HG03103 (cell line): ENCODE measurements around the gene ULBP3.
"Not testable (repeated sequence)": the region's sequence is repeated elsewhere in the genome, so short reads cannot be mapped to it uniquely, and the experiment has no call there.

Experiments
- ATAC-seq: cut with Tn5 transposase; IDR thresholded peaks from one replicate; pipeline ENCODE4 v1.9.1; 2021; ENCODE audit warnings: low read depth; ENCODE audit not compliant: unreplicated experiment

The ULBP3 gene

GRCh38 chr6:150078788-150079187, 9.9 kb upstream of the ULBP3 start:
- no peak for ATAC-seq

GRCh38 chr6:150076196-150076893, 7.4 kb upstream of the ULBP3 start:
- ATAC-seq, result no peak

GRCh38 chr6:150075034-150075421, 6.1 kb upstream of the ULBP3 start:
- ATAC-seq, result no peak

- not testable (repeated sequence) for ATAC-seq
Observed at GRCh38 chr6:150074396-150075033, 5.6 kb upstream of the ULBP3 start.

GRCh38 chr6:150072201-150072600, 3.3 kb upstream of the ULBP3 start:
- ATAC-seq, result no peak

- ATAC-seq, result no peak
Observed at GRCh38 chr6:150070236-150070818, 1.4 kb upstream of the ULBP3 start.

GRCh38 chr6:150069706-150070105, 785 bp upstream of the ULBP3 start:
- no peak for ATAC-seq

GRCh38 chr6:150068151-150068550, 770 bp downstream of the ULBP3 start:
- no peak for ATAC-seq

GRCh38 chr6:150065083-150065482, 3.8 kb downstream of the ULBP3 start:
- ATAC-seq, result no peak

- no peak for ATAC-seq
Observed at GRCh38 chr6:150063640-150064039, 5.3 kb downstream of the ULBP3 start.

- ATAC-seq, result not testable (repeated sequence)
Observed at GRCh38 chr6:150059973-150060372, 8.9 kb downstream of the ULBP3 start.

GRCh38 chr6:150058986-150059385, 9.9 kb downstream of the ULBP3 start:
- ATAC-seq, result no peak

- ATAC-seq, result no peak
Observed at GRCh38 chr6:150058231-150058792, 10.6 kb downstream of the ULBP3 start.

- no peak for ATAC-seq
Observed at GRCh38 chr6:150057501-150057951, 11.4 kb downstream of the ULBP3 start.

GRCh38 chr6:150056916-150057315, 12.0 kb downstream of the ULBP3 start:
- no peak for ATAC-seq

GRCh38 chr6:150056156-150056555, 12.8 kb downstream of the ULBP3 start:
- no peak for ATAC-seq

GRCh38 chr6:150055131-150055530, 13.8 kb downstream of the ULBP3 start:
- ATAC-seq, result no peak

- ATAC-seq, result no peak
Observed at GRCh38 chr6:150053450-150053849, 15.5 kb downstream of the ULBP3 start.

- no peak for ATAC-seq
Observed at GRCh38 chr6:150050846-150051245, 18.1 kb downstream of the ULBP3 start.

GRCh38 chr6:150048099-150048498, 20.8 kb downstream of the ULBP3 start:
- no peak for ATAC-seq

- ATAC-seq, result no peak
Observed at GRCh38 chr6:150046943-150047342, 22.0 kb downstream of the ULBP3 start.
